GM18867 (cell line): ENCODE measurements around the gene SRM.
"Not testable (repeated sequence)": the region's sequence is repeated elsewhere in the genome, so short reads cannot be mapped to it uniquely, and the experiment has no call there.

Experiments used
- ATAC-seq: cut with Tn5 transposase; IDR thresholded peaks from one replicate; pipeline ENCODE4 v1.9.1; 2021; ENCODE audit warnings: mild to moderate bottlenecking, moderate library complexity; ENCODE audit not compliant: unreplicated experiment

SRM gene

GRCh38 chr1:11045428-11046269 lies 14.2 kb downstream of the SRM start:
- no peak for ATAC-seq

GRCh38 chr1:11044849-11045427 lies 14.9 kb downstream of the SRM start:
- ATAC-seq, result no peak

DNA sequence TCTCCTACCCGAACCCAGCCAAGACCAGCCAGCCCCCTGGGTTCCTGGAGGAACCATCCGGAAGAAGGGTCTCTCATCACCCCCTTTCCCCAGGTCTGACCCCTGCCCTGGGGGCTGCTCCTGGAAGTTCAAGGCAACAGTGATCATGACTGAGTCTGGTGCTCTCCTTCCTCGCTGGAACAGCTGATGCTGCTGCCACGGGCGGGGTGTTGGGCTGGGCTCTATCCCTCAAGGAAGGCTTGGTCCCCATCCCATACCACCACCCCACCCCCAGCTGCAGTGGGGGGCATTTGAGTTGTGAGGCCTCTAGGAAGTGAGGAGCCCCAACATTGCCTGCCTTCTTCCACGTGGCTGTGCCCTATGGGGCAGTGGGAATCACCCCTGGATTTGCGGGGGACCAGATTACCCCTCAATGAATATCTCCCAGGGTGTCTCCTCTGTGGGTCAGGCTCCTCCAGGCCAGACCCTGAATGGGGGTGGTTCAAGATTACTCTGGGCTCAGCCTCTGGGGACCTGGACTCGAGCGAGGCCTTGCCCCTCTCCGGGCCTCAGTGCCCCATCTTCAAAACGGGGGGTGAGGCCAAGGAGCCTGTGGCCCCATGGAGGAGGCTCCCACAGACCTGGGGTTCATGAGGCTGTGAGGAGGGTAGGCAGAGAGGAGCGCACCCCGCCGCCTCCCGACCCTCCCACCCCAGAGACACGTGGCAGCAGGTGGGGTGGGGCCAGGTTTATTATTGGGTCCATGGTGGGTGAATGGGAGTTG lies 15.6 kb downstream of the SRM start:
- ATAC-seq, result no peak

- no peak for ATAC-seq
Measured at GRCh38 chr1:11042995-11043874, 16.6 kb downstream of the SRM start.

GRCh38 chr1:11042065-11042464 lies 17.8 kb downstream of the SRM start:
- ATAC-seq, result no peak

GRCh38 chr1:11041048-11041447 lies 18.8 kb downstream of the SRM start:
- no peak for ATAC-seq

DNA sequence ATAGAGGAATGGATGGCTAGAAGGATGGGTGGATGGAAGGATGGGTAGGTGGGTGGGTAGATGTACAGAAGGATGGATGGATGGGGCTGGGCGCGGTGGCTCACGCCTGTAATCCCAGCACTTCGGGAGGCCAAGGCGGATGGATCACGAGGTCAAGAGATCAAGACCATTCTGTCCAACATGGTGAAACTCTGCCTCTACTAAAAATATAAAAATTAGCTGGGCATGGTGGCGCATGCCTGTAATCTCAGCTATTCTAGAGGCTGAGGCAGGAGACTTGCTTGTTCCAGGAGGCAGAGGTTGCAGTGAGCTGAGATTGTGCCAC lies 19.8 kb downstream of the SRM start:
- not testable (repeated sequence) for ATAC-seq

GRCh38 chr1:11039351-11040104 lies 20.3 kb downstream of the SRM start:
- no peak for ATAC-seq

- ATAC-seq, result no peak
Measured at GRCh38 chr1:11037740-11038182, 22.1 kb downstream of the SRM start.

DNA sequence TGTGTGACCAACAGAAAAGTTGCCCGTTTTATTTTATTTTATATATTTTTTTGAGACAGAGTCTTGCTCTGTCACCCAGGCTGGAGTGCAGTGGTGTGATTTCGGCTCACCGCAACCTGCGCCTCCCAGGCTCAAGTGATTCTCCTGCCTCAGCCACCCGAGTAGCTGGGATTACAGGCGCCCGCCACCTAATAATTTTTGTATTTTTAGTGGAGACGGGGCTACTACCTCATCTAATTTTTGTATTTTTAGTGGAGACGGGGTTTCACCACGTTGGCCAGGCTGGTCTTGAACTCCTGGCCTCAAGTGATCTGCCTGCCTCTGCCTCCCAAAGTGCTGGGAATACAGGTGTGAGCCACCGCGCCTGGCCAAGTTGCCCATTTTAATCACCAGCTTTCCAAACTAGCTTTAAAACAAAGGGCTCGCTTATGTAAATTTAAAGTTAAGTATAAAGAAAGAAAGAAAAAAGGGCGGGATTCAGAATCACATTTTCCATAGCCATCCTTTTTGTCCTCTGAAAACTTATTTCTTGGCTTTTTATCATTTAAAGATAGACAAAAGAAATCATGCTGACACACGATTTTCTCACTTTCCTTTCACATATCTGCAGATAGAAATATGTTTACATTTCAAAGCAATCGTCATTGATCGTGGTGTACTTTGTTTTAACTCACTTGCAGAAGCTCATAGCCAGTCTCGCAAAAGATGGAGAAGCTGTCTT lies 22.6 kb downstream of the SRM start:
- not testable (repeated sequence) for ATAC-seq

GRCh38 chr1:11031624-11032262 lies 28.1 kb downstream of the SRM start:
- ATAC-seq, result no peak

- ATAC-seq, result no peak
Measured at GRCh38 chr1:11030865-11031264, 29.0 kb downstream of the SRM start.

DNA sequence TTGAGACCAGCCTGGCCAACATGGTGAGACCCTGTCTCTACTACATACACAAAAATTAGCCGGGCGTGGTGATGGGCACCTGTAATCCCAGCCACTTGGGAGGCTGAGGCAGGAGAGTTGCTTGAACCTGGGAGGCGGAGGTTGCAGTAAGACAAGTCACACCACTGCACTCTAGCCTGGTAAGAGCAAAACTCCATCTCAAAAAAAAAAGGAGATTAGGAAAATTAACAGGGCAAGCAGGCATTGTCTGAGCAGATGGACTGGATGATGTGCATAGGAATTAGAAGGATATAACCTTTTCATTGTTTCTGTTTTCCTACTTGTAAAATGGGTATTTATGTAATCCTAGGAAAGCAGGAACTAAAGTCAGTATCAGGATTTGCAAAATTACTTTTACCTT lies 31.8 kb downstream of the SRM start:
- ATAC-seq, result no peak

DNA sequence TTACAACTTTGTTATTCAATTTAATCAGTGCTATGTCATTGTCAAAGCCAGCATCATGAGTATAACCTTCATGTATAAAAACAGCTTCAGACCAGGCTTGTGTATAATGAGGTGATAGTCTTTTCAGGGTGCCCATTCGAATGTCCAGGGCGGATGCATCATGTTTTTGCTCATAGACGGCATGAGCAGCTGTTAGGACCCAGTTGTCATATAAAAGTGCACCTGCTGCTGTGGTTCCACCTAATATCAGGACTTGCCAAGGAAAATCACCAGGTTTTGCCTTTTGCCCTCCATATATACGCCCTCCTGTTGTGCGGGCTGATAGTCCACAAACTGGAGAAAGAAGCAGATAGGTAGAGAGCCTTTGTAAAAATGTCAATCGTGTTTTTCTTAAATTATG lies 32.5 kb downstream of the SRM start:
- ATAC-seq, result no peak

DNA sequence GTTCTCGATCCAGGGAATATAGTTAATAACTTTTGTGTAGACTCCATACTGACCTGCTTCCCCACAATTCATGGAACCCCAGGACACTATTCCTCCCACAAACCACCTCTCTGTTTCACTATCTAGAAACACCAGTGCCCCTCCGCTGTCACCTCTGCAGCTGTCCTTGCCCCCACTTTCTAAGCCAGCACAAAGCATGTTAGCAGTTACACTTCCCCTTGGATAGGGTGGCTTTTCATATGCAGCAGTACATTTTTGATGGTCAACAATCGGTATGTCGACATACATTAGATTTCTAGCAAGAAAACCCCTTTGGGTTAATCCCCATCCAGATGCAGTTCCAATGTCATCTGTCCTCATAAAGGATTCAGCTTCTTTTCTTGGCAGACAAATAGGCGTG lies 32.9 kb downstream of the SRM start:
- no peak for ATAC-seq

DNA sequence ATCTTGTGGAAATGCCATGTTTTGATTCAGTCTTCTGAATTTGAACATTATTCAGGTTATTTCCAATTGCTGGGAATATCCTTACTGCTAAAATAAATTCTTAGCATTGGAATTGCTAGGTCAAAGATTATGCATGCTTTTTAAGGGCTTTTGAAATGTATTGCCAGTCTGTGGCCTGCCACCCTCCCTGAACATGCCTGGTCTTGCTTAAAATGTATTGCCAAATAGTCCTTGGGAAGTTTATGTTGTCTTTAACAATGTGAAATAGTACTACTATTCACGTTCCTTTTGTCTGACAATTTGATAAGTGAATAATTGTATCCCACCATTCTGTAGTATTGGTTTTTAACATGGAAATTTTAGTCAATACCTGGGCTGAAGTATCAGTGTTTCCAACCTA lies 33.8 kb downstream of the SRM start:
- no peak for ATAC-seq

GRCh38 chr1:11025618-11026017 lies 34.2 kb downstream of the SRM start:
- ATAC-seq, result no peak

- ATAC-seq, result no peak
Measured at GRCh38 chr1:11024874-11025203, 35.0 kb downstream of the SRM start.

DNA sequence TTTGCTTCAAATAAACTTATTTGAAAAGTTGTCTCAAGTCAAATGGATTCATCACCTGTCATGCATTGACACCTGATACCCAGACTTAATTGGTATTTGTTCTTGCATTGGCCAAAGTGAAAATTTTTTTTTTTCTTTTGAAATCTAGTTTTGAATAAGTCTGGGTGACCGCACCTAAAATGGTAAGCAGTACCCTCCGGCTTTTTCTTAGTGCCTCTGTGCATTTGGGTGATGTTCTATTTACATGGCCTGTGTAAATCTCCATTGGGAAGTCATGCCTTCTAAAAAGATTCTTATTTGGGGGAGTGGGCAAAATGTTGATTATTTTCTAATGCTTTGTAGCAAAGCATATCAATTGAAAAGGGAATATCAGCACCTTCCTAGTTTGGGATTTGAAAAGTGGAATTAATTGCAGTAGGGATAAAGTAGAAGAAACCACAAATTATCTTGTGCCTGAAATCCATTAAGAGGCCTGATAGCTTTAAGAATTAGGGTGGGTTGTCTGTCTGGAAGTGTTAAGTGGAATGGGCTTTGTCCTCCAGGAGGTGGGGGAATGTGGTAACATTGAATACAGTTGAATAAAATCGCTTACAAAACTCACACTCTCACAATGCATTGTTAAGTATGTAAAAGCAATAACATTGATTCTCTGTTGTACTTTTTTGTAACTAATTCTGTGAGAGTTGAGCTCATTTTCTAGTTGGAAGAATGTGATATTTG lies 35.5 kb downstream of the SRM start:
- no peak for ATAC-seq
